B cell (primary cell): Measurements from ENCODE around the gene HEG1. TPM values are rescaled to one million over a fixed set of nuclear protein-coding genes. Genes with fewer than 3 reads are reported as not detected.

Experiments
- ATAC-seq: fragments of 200-7000 bp; cut with Tn5 transposase; one replicate; pipeline ENCODE4 v1.10.0; 2021; ENCODE audit warnings: low read depth, mild to moderate bottlenecking, moderate number of reproducible peaks, moderate library complexity
- CTCF ChIA-PET: fragments of 350-600 bp; sonication (Branson Sonifier 250); formaldehyde crosslinking; loops from one replicate; lab custom pipeline; 2021; ENCODE audit warnings: antibody characterized with exemption, inconsistent platforms; lab: Charles Lee
- POLR2A ChIA-PET: fragments of 350-600 bp; sonication (Branson Sonifier 250); formaldehyde crosslinking; loops from one replicate; lab custom pipeline; 2021; ENCODE audit warnings: antibody characterized with exemption; lab: Charles Lee
- DNase-seq: peaks from one replicate; pipeline ENCODE4 v3.0.0; 2013
- H2AFZ ChIP-seq: 2 replicates; pipeline ENCODE4 v1.6.1; 2012; ENCODE audit warnings: mild to moderate bottlenecking, low read depth, low read length; ENCODE audit not compliant: insufficient read depth, poor library complexity, severe bottlenecking
- H3K27ac ChIP-seq, 2 donors: 1 replicate in 1 of 2; 2 replicates in 1 of 2; pipeline ENCODE4 v1.5.1; 2012 to 2013; ENCODE audit warnings: low read length in 2 of 2, mild to moderate bottlenecking in 2 of 2, moderate library complexity in 1 of 2
- H3K27me3 ChIP-seq, 4 experiments: fragments of 200-600 bp in 1 of 4; sonication (generic) in 1 of 4; replicated peaks in 1 of 4; 1 replicate in 2 of 4; 2 replicates in 2 of 4; pipeline versions ENCODE4 v1.6.1 to v1.7.0; 2013 to 2016; ENCODE audit warnings: low read length in 3 of 4, mild to moderate bottlenecking in 2 of 4, mixed read lengths in 1 of 4, moderate library complexity in 1 of 4; ENCODE audit not compliant: insufficient read depth in 4 of 4, control insufficient read depth in 3 of 4; ENCODE audit errors: control extremely low read depth in 1 of 4
- H3K36me3 ChIP-seq, 2 experiments: replicated peaks in 1 of 2; 1 replicate in 1 of 2; 2 replicates in 1 of 2; pipeline versions ENCODE4 v1.6.1 to v1.7.1; 2013; ENCODE audit warnings: low read length in 1 of 2; ENCODE audit not compliant: insufficient read depth in 2 of 2, control insufficient read depth in 1 of 2; ENCODE audit errors: control extremely low read depth in 1 of 2, extremely low read depth in 1 of 2
- H3K4me1 ChIP-seq, 2 donors: fragments of 200-600 bp in 1 of 2; sonication (generic) in 1 of 2; 1 replicate in 1 of 2; 2 replicates in 1 of 2; pipeline versions ENCODE4 v1.5.1 to v1.6.1; 2013 to 2017; ENCODE audit warnings: low read length in 2 of 2; ENCODE audit not compliant: control insufficient read depth in 2 of 2, insufficient read depth in 2 of 2
- H3K4me2 ChIP-seq: replicated peaks from 2 replicates; pipeline ENCODE3; 2012; ENCODE audit warnings: mild to moderate bottlenecking, low read depth, low read length; ENCODE audit not compliant: poor library complexity, severe bottlenecking
- H3K4me3 ChIP-seq, 5 experiments: fragments of 200-600 bp in 1 of 5; sonication (generic) in 1 of 5; 1 replicate in 3 of 5; 2 replicates in 2 of 5; pipeline versions ENCODE4 v1.5.1 to v1.7.0; 2011 to 2016; ENCODE audit warnings: low read length in 4 of 5, mild to moderate bottlenecking in 4 of 5, low read depth in 2 of 5, control low read depth in 1 of 5, moderate library complexity in 1 of 5; ENCODE audit not compliant: insufficient read depth in 1 of 5; ENCODE audit errors: control extremely low read depth in 1 of 5, extremely low read depth in 1 of 5
- H3K79me2 ChIP-seq: fragments of 200-600 bp; sonication (generic); one replicate; pipeline ENCODE4 v1.6.0; 2016; ENCODE audit warnings: low read length; ENCODE audit not compliant: control insufficient read depth, insufficient read depth
- H3K9ac ChIP-seq: fragments of 200-600 bp; sonication (generic); 2 replicates; pipeline ENCODE4 v1.6.1; 2017; ENCODE audit warnings: mild to moderate bottlenecking, low read length, moderate library complexity
- H3K9me3 ChIP-seq, 3 donors: one replicate each; pipeline versions ENCODE4 v1.6.1 to v1.7.1; 2013; ENCODE audit warnings: low read length in 2 of 3; ENCODE audit not compliant: control insufficient read depth in 2 of 3, insufficient read depth in 1 of 3; ENCODE audit errors: control extremely low read depth in 1 of 3
- H4K20me1 ChIP-seq: 2 replicates; pipeline ENCODE4 v1.6.0; 2012; ENCODE audit warnings: mild to moderate bottlenecking, low read length; ENCODE audit not compliant: insufficient read depth, control insufficient read depth, poor library complexity, severe bottlenecking
- H3K27ac Mint-ChIP-seq: one replicate; pipeline ENCODE4 v1.8.0; 2021; ENCODE audit warnings: mixed read lengths
- H3K27me3 Mint-ChIP-seq: one replicate; pipeline ENCODE4 v1.8.0; 2021; ENCODE audit warnings: mixed read lengths
- H3K4me1 Mint-ChIP-seq: one replicate; pipeline ENCODE4 v1.8.0; 2021; ENCODE audit warnings: mixed read lengths
- H3K4me3 Mint-ChIP-seq: one replicate; pipeline ENCODE4 v1.8.0; 2021; ENCODE audit warnings: mixed read lengths
- H3K9me3 Mint-ChIP-seq: one replicate; pipeline ENCODE4 v1.8.0; 2022; ENCODE audit warnings: mixed read lengths; ENCODE audit not compliant: insufficient read depth
- CTCF ChIP-seq: fragments of 200-600 bp; IDR thresholded peaks from one replicate; pipeline ENCODE4 v1.8.0; 2022; ENCODE audit warnings: antibody characterized with exemption, mild to moderate bottlenecking
- EZH2 ChIP-seq: IDR thresholded peaks from 2 replicates; pipeline ENCODE4 v1.6.1; 2012; ENCODE audit warnings: borderline replicate concordance, low read depth, mild to moderate bottlenecking, moderate library complexity, low read length; ENCODE audit not compliant: insufficient read depth, poor library complexity, severe bottlenecking
- WGBS: methylation state at CpG from one replicate; pipeline ENCODE4 v1.1.5; 2013; ENCODE audit warnings: missing lambda C conversion rate; ENCODE audit not compliant: insufficient coverage; 5-methylcytosine and 5-hydroxymethylcytosine counted together
- intact Hi-C: fragments of 100-400 bp; cut with micrococcal nuclease; formaldehyde crosslinking; loops from one replicate; pipeline ENCODE4 v1.10.0; 2022
- polyA plus RNA-seq: library from polyadenylated mRNA; depleted of rRNA; stranded (reverse); fragments of >200 nt; gene quantifications from 2 replicates; pipeline ENCODE4 v1.2.3, GENCODE V29; 2012
- total RNA-seq, 2 donors: library from RNA; stranded (reverse); fragments of 120-200 nt in 1 of 2; gene quantifications; 1 replicate in 1 of 2; 2 replicates in 1 of 2; pipeline versions ENCODE4 v1.2.3 to v1.2.4, GENCODE V29; 2013 to 2022

Gene HEG1
- total and polyA plus RNA-seq, 2 donors (not counting 1 experiment from before 2014, with no cell fraction given) = 5.1 to 9.2 TPM

GRCh38 chr3:125087768-125088391 is 32.1 kb upstream of the HEG1 start:
- no peak overlapping the region for H3K4me2 ChIP-seq
- CTCF ChIA-PET = no interaction called here
- 98% methylated on average over 5 of the region's 6 CpGs for WGBS
- Mint-ChIP-seq H3K27me3 (peaks cover 4% of the 10 kb centered on the region), H3K9me3 (no peaks in the 10 kb centered on the region), H3K4me1 (no peaks in the 10 kb centered on the region), H3K27ac (no peak overlapping the region), H3K4me3 (no peak overlapping the region)
- H4K20me1 ChIP-seq = no peaks in the 10 kb centered on the region
- H3K36me3 ChIP-seq = no peaks in the 10 kb centered on the region
- H3K27ac ChIP-seq = no peak overlapping the region
- no peak overlapping the region for H2AFZ ChIP-seq
- DNase-seq (no peak), ATAC-seq (no peak)
- POLR2A ChIA-PET = no interaction called here
- H3K27me3 ChIP-seq = no peaks in the 10 kb centered on the region
- no peak overlapping the region for H3K4me3 ChIP-seq
- TF ChIP-seq EZH2 = no peak
- TF ChIP-seq CTCF = no peak
- no peak overlapping the region for H3K9ac ChIP-seq
- no peaks in the 10 kb centered on the region for H3K79me2 ChIP-seq
- peaks cover 2 to 3% (median 3%) of the 10 kb centered on the region in 3 donors for H3K9me3 ChIP-seq
- intact Hi-C loops = no loop called here
- H3K4me1 ChIP-seq = no peaks in the 10 kb centered on the region

- no peaks in the 10 kb centered on the region for H3K4me1 ChIP-seq
- Mint-ChIP-seq H3K27me3 (no peaks in the 10 kb centered on the region), H3K27ac (no peak overlapping the region), H3K4me3 (no peak overlapping the region), H3K9me3 (no peaks in the 10 kb centered on the region), H3K4me1 (no peaks in the 10 kb centered on the region)
- ChIA-PET CTCF (no interaction called here), POLR2A (no interaction called here)
- no peak for TF ChIP-seq EZH2
- no peak for TF ChIP-seq CTCF
- H3K36me3 ChIP-seq = no peaks in the 10 kb centered on the region
- intact Hi-C loops = no loop called here
- no peak overlapping the region for H3K4me2 ChIP-seq
- no peak overlapping the region for H3K9ac ChIP-seq
- H4K20me1 ChIP-seq = no peaks in the 10 kb centered on the region
- DNase-seq (no peak), ATAC-seq (no peak)
- no peaks in the 10 kb centered on the region for H3K79me2 ChIP-seq
- no peak overlapping the region for H3K27ac ChIP-seq
- no peak overlapping the region for H2AFZ ChIP-seq
- no peaks in the 10 kb centered on the region for H3K27me3 ChIP-seq
- H3K9me3 ChIP-seq = no peaks in the 10 kb centered on the region
- no peak overlapping the region for H3K4me3 ChIP-seq
Observed at GRCh38 chr3:125085166-125085565, 29.4 kb upstream of the HEG1 start.
